H9 (cell line): Measurements from ENCODE around the gene PIRT. TPM values are rescaled to one million over a fixed set of nuclear protein-coding genes. Genes with fewer than 3 reads are reported as not detected.

Experiments used
- DNase-seq: peaks from one replicate; pipeline ENCODE4 v3.0.0-alpha.2; 2017
- H2AFZ ChIP-seq: one replicate; pipeline ENCODE4 v1.6.1; 2013; ENCODE audit warnings: mild to moderate bottlenecking, low read length, control low read depth, moderate library complexity
- H2AK5ac ChIP-seq: 2 replicates; pipeline ENCODE4 v1.6.1; 2013; ENCODE audit warnings: low read length, control low read depth, mixed read lengths; ENCODE audit not compliant: insufficient read length
- H2BK120ac ChIP-seq: one replicate; pipeline ENCODE4 v1.6.1; 2013; ENCODE audit warnings: low read depth, mild to moderate bottlenecking, low read length, control low read depth, inconsistent platforms; ENCODE audit not compliant: poor library complexity, severe bottlenecking
- H2BK12ac ChIP-seq: 2 replicates; pipeline ENCODE4 v1.6.1; 2013; ENCODE audit warnings: low read length, control low read depth, mixed read lengths, low read depth; ENCODE audit not compliant: insufficient read length
- H2BK15ac ChIP-seq: 2 replicates; pipeline ENCODE4 v1.6.1; 2013; ENCODE audit warnings: low read depth, low read length, control low read depth
- H2BK20ac ChIP-seq: one replicate; pipeline ENCODE4 v1.6.1; 2013; ENCODE audit warnings: low read depth, mild to moderate bottlenecking, low read length, control low read depth, inconsistent platforms; ENCODE audit not compliant: poor library complexity, severe bottlenecking
- H2BK5ac ChIP-seq: 2 replicates; pipeline ENCODE4 v1.6.1; 2013; ENCODE audit warnings: low read length, control low read depth, mixed read lengths; ENCODE audit not compliant: insufficient read length
- H3K14ac ChIP-seq: 2 replicates; pipeline ENCODE4 v1.6.1; 2013; ENCODE audit warnings: low read length, control low read depth; ENCODE audit not compliant: insufficient read depth
- H3K18ac ChIP-seq: 2 replicates; pipeline ENCODE4 v1.6.1; 2013; ENCODE audit warnings: low read depth, mild to moderate bottlenecking, mixed read lengths, low read length, control low read depth; ENCODE audit not compliant: insufficient read length
- H3K23ac ChIP-seq: 2 replicates; pipeline ENCODE4 v1.6.1; 2013; ENCODE audit warnings: low read length, control low read depth, mixed read lengths, low read depth; ENCODE audit not compliant: insufficient read length
- H3K23me2 ChIP-seq: 2 replicates; pipeline ENCODE4 v1.6.1; 2013; ENCODE audit warnings: low read depth, mild to moderate bottlenecking, mixed read lengths, low read length, control low read depth; ENCODE audit not compliant: insufficient read length, poor library complexity, severe bottlenecking
- H3K27ac ChIP-seq: 2 replicates; pipeline ENCODE4 v1.5.1; 2013; ENCODE audit warnings: low read length, control low read depth, mixed read lengths, low read depth; ENCODE audit not compliant: insufficient read length
- H3K27me3 ChIP-seq: 2 replicates; pipeline ENCODE4 v1.6.1; 2013; ENCODE audit warnings: low read length, control low read depth, inconsistent platforms; ENCODE audit not compliant: insufficient read depth
- H3K4ac ChIP-seq: 2 replicates; pipeline ENCODE4 v1.6.1; 2013; ENCODE audit warnings: low read depth, mild to moderate bottlenecking, control low read depth, inconsistent platforms, low read length, moderate library complexity
- H3K4me1 ChIP-seq: 2 replicates; pipeline ENCODE4 v1.6.1; 2013; ENCODE audit warnings: low read length, control low read depth, inconsistent platforms; ENCODE audit not compliant: insufficient read depth
- H3K4me2 ChIP-seq: 2 replicates; pipeline ENCODE4 v1.6.1; 2013; ENCODE audit warnings: low read length, control low read depth, mixed read lengths; ENCODE audit not compliant: insufficient read length, insufficient read depth
- H3K56ac ChIP-seq: 2 replicates; pipeline ENCODE4 v1.6.1; 2013; ENCODE audit warnings: low read depth, mild to moderate bottlenecking, mixed read lengths, low read length, control low read depth; ENCODE audit not compliant: insufficient read length
- H3K79me1 ChIP-seq: 2 replicates; pipeline ENCODE4 v1.6.1; 2013; ENCODE audit warnings: low read depth, mild to moderate bottlenecking, moderate library complexity, low read length, control low read depth, inconsistent platforms; ENCODE audit not compliant: insufficient read depth, poor library complexity, severe bottlenecking
- H3K79me2 ChIP-seq: 2 replicates; pipeline ENCODE4 v1.6.1; 2013; ENCODE audit warnings: low read length, control low read depth, inconsistent platforms; ENCODE audit not compliant: insufficient read depth
- H3K9ac ChIP-seq: 2 replicates; pipeline ENCODE4 v1.6.1; 2013; ENCODE audit warnings: low read length, control low read depth, mixed read lengths; ENCODE audit not compliant: insufficient read length; ENCODE audit errors: extremely low read depth
- H3K9me3 ChIP-seq: one replicate; pipeline ENCODE4 v1.6.1; 2013; ENCODE audit warnings: low read depth, low read length, inconsistent platforms; ENCODE audit not compliant: control insufficient read depth
- H3T11ph ChIP-seq: one replicate; pipeline ENCODE4 v1.6.1; 2013; ENCODE audit warnings: mild to moderate bottlenecking, low read length, control low read depth, inconsistent platforms
- H4K20me1 ChIP-seq: one replicate; pipeline ENCODE4 v1.6.1; 2013; ENCODE audit not compliant: control insufficient read depth, insufficient read length, insufficient read depth
- H4K5ac ChIP-seq: 2 replicates; pipeline ENCODE4 v1.6.1; 2013; ENCODE audit warnings: low read depth, mild to moderate bottlenecking, mixed read lengths, low read length, control low read depth; ENCODE audit not compliant: insufficient read length
- H4K8ac ChIP-seq: replicated peaks from 2 replicates; pipeline ENCODE4 v1.6.1; 2013; ENCODE audit warnings: low read length, control low read depth, mixed read lengths, low read depth; ENCODE audit not compliant: insufficient read length
- H4K91ac ChIP-seq: 2 replicates; pipeline ENCODE4 v1.6.1; 2013; ENCODE audit warnings: low read depth, mild to moderate bottlenecking, moderate library complexity, mixed read lengths, low read length, control low read depth; ENCODE audit not compliant: insufficient read length
- H3K27ac Mint-ChIP-seq, 3 experiments: 2 replicates in 2 of 3; 3 replicates in 1 of 3; pipeline ENCODE4 v1.8.0; 2020 to 2021; ENCODE audit warnings: mixed read lengths in 3 of 3, mild to moderate bottlenecking in 1 of 3, moderate library complexity in 1 of 3
- H3K27me3 Mint-ChIP-seq: 2 replicates; pipeline ENCODE4 v1.8.0; 2021; ENCODE audit warnings: low read depth, mild to moderate bottlenecking, moderate library complexity, mixed read lengths
- H3K36me3 Mint-ChIP-seq, 3 experiments: 2 replicates in 2 of 3; 3 replicates in 1 of 3; pipeline ENCODE4 v1.8.0; 2020 to 2021; ENCODE audit warnings: low read depth in 3 of 3, mixed read lengths in 3 of 3; ENCODE audit not compliant: insufficient read depth in 1 of 3
- H3K4me1 Mint-ChIP-seq, 2 experiments: 2 replicates each; pipeline ENCODE4 v1.8.0; 2020; ENCODE audit warnings: mixed read lengths in 2 of 2
- H3K4me3 Mint-ChIP-seq, 2 experiments: 2 replicates in 1 of 2; 3 replicates in 1 of 2; pipeline ENCODE4 v1.8.0; 2020 to 2021; ENCODE audit warnings: mild to moderate bottlenecking in 2 of 2, mixed read lengths in 2 of 2, moderate library complexity in 1 of 2
- H3K9me3 Mint-ChIP-seq, 2 experiments: 2 replicates in 1 of 2; 3 replicates in 1 of 2; pipeline ENCODE4 v1.8.0; 2020; ENCODE audit warnings: mild to moderate bottlenecking in 2 of 2, mixed read lengths in 2 of 2, moderate library complexity in 1 of 2
- WGBS: extraction: QIAGEN DNeasy Blood & Tissue Kit; methylation state at CpG from one replicate; pipeline ENCODE4 v1.1.7; 2013; ENCODE audit warnings: missing lambda C conversion rate, low lambda C conversion rate, mixed read lengths; ENCODE audit not compliant: insufficient read length; ENCODE audit errors: extremely low coverage; 5-methylcytosine and 5-hydroxymethylcytosine counted together
- total RNA-seq: library from RNA; stranded (reverse); gene quantifications from 2 replicates; pipeline ENCODE4 v1.2.1, GENCODE V29; 2021
- TF ChIP-seq, protein P1 (sequence below): fragments of 200-600 bp; sonication (generic); conservative IDR thresholded peaks from 3 replicates; pipeline ENCODE4 v1.8.0; 2021; ENCODE audit warnings: antibody characterized with exemption, mild to moderate bottlenecking

Gene PIRT
- total RNA-seq, 1 experiment from 2014 or later, result not detected

DNA sequence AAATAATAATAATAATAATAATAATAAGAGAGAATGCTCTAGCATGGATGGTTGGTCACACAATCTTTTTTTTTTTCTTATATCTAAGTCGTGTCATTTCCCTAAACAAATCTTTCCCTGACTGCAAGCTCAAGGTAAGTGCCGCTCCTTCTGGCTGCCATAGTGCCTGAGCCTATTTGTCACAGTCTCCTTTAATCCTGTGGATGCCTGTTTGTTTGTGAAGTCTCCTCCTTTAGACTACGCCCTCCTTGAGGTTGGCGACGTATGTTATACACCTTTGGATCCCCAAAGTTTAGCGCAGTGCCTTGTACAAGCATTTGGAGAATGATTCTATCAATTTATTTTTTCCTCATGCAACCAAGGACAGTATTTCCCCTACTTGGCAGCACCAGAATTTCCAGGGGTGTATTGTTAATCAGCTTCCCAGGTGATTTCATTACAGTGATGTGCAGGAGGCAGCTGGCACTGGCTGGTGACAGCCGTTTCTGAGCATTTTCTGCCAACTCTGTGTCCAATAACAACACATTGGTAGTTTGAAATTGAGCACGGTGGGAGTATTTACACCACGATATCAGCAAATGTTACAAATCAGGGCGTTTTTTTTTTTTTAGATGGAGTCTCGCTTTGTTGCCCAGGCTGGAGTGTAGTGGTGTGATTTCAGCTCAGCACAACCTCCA, 60.6 kb downstream of the PIRT start:
- H3K23me2 ChIP-seq, result no peaks in the 10 kb centered on the region
- no peaks in the 10 kb centered on the region for H4K20me1 ChIP-seq
- H3K14ac ChIP-seq, result no peak overlapping the region
- no peak overlapping the region for H3K56ac ChIP-seq
- no peak overlapping the region for H4K91ac ChIP-seq
- Mint-ChIP-seq H3K27ac (peak overlapping the region in 1 of 3 experiments; percentile 73; a peak in 2 of 7 replicates), H3K4me3 (no peak overlapping the region; a peak in 1 of 5 replicates), H3K4me1 (peaks cover 4 to 10% of the 10 kb centered on the region in 2 experiments; a peak in 3 of 4 replicates), H3K36me3 (peaks cover 4 to 17% (median 11%) of the 10 kb centered on the region in 3 experiments), H3K9me3 (peaks cover 8 to 12% of the 10 kb centered on the region in 2 experiments), H3K27me3 (no peaks in the 10 kb centered on the region)
- no peaks in the 10 kb centered on the region for H3K79me1 ChIP-seq
- DNase-seq, result no peak
- H3K23ac ChIP-seq, result no peak overlapping the region
- H4K8ac ChIP-seq, result no peak overlapping the region
- no peak overlapping the region for H2BK120ac ChIP-seq
- no peak overlapping the region for H2AK5ac ChIP-seq
- no peak overlapping the region for H2AFZ ChIP-seq
- H3K9me3 ChIP-seq, result no peaks in the 10 kb centered on the region
- no peaks in the 10 kb centered on the region for H3K27me3 ChIP-seq
- no peak overlapping the region for H3K4me2 ChIP-seq
- H3K9ac ChIP-seq, result no peak overlapping the region
- H2BK15ac ChIP-seq, result no peak overlapping the region
- H3K4ac ChIP-seq, result no peak overlapping the region
- H3T11ph ChIP-seq, result no peak overlapping the region
- no peak overlapping the region for H3K27ac ChIP-seq
- TF ChIP-seq, protein P1, sequence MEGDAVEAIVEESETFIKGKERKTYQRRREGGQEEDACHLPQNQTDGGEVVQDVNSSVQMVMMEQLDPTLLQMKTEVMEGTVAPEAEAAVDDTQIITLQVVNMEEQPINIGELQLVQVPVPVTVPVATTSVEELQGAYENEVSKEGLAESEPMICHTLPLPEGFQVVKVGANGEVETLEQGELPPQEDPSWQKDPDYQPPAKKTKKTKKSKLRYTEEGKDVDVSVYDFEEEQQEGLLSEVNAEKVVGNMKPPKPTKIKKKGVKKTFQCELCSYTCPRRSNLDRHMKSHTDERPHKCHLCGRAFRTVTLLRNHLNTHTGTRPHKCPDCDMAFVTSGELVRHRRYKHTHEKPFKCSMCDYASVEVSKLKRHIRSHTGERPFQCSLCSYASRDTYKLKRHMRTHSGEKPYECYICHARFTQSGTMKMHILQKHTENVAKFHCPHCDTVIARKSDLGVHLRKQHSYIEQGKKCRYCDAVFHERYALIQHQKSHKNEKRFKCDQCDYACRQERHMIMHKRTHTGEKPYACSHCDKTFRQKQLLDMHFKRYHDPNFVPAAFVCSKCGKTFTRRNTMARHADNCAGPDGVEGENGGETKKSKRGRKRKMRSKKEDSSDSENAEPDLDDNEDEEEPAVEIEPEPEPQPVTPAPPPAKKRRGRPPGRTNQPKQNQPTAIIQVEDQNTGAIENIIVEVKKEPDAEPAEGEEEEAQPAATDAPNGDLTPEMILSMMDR, result no peak
- H2BK12ac ChIP-seq, result no peak overlapping the region
- H2BK20ac ChIP-seq, result no peak overlapping the region
- peak overlapping the region; percentile 38 for H3K18ac ChIP-seq
- H2BK5ac ChIP-seq, result no peak overlapping the region
- WGBS, result no CpG with 5 or more reads among the region's 11 CpGs
- no peaks in the 10 kb centered on the region for H3K4me1 ChIP-seq
- H3K79me2 ChIP-seq, result no peaks in the 10 kb centered on the region
- no peak overlapping the region for H4K5ac ChIP-seq
